GM12892 (cell line): ENCODE results near the gene SFR1.

Source experiments
- POLR2A ChIP-seq: IDR thresholded peaks from 2 replicates; pipeline ENCODE4 v1.6.1; 2011; ENCODE audit warnings: low read depth, low read length, control low read depth
- POLR2AphosphoS5 ChIP-seq: IDR thresholded peaks from 2 replicates; pipeline ENCODE4 v1.6.1; 2011; ENCODE audit warnings: low read depth, low read length, control low read depth

DNA sequence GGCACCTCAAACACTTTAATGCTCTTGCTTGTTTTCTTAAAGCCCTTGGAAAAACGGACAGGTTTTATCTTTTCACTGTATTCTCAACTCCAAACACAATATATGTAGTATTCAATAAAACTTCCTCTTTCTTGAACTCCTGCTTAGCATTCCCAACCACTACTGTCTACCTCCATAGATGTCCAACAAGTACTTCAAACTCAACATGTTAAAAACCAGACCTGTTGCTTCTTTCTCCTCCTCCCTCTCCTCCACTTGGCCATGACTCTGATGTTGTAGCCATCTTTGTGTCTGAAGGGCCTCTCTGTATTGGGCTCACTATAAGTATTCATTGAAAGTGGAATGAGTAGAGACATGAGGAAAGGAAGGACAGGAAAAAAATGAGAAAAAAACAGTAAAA is 20.1 kb upstream of the SFR1 start:
- TF ChIP-seq POLR2A (no peak), POLR2AphosphoS5 (no peak)
